HG02970 (cell line): Measurements from ENCODE around the gene ADGRL3.

Experiments used
- ATAC-seq: cut with Tn5 transposase; IDR thresholded peaks from one replicate; pipeline ENCODE4 v1.9.1; 2021; ENCODE audit warnings: mild to moderate bottlenecking, moderate library complexity, moderate number of reproducible peaks; ENCODE audit not compliant: unreplicated experiment, low FRiP score

The ADGRL3 gene

GRCh38 chr4:61531188-61531587, 331.1 kb downstream of the ADGRL3 start:
- ATAC-seq: no peak

GRCh38 chr4:61532336-61533000, 332.3 kb downstream of the ADGRL3 start:
- ATAC-seq: no peak

- no peak for ATAC-seq
Measured at GRCh38 chr4:61533140-61533539, 333.0 kb downstream of the ADGRL3 start.

- ATAC-seq: no peak
Measured at GRCh38 chr4:61540944-61541343, 340.8 kb downstream of the ADGRL3 start.

GRCh38 chr4:61541459-61541858, 341.3 kb downstream of the ADGRL3 start:
- no peak for ATAC-seq

- no peak for ATAC-seq
Measured at GRCh38 chr4:61543976-61544375, 343.9 kb downstream of the ADGRL3 start.

- ATAC-seq: no peak
Measured at GRCh38 chr4:61545902-61546480, 345.9 kb downstream of the ADGRL3 start.

GRCh38 chr4:61549336-61549735, 349.2 kb downstream of the ADGRL3 start:
- ATAC-seq: no peak

GRCh38 chr4:61553557-61554125, 353.5 kb downstream of the ADGRL3 start:
- no peak for ATAC-seq

- no peak for ATAC-seq
Measured at GRCh38 chr4:61555789-61556188, 355.7 kb downstream of the ADGRL3 start.

- ATAC-seq: no peak
Measured at GRCh38 chr4:61556277-61556676, 356.2 kb downstream of the ADGRL3 start.

GRCh38 chr4:61559396-61559795, 359.3 kb downstream of the ADGRL3 start:
- no peak for ATAC-seq

GRCh38 chr4:61561028-61561427, 360.9 kb downstream of the ADGRL3 start:
- ATAC-seq: no peak

- no peak for ATAC-seq
Measured at GRCh38 chr4:61571761-61572559, 371.8 kb downstream of the ADGRL3 start.

- ATAC-seq: no peak
Measured at GRCh38 chr4:61575796-61576195, 375.7 kb downstream of the ADGRL3 start.

- ATAC-seq: no peak
Measured at GRCh38 chr4:61579786-61580185, 379.7 kb downstream of the ADGRL3 start.

GRCh38 chr4:61580721-61581377, 380.7 kb downstream of the ADGRL3 start:
- ATAC-seq: no peak

GRCh38 chr4:61583696-61584095, 383.6 kb downstream of the ADGRL3 start:
- ATAC-seq: no peak

- no peak for ATAC-seq
Measured at GRCh38 chr4:61588621-61589402, 388.7 kb downstream of the ADGRL3 start.

GRCh38 chr4:61590881-61591280, 390.8 kb downstream of the ADGRL3 start:
- ATAC-seq: no peak
